ENCODE data around the gene PARD3B. TPM values are rescaled to one million over a fixed set of nuclear protein-coding genes. Genes with fewer than 3 reads are reported as not detected.

Gene PARD3B
- total and polyA plus RNA-seq, 10 of the 15 experiments (the other 5 are each of a cell fraction or from before 2014, with no cell fraction given) = 0.01 to 0.54 (median 0.07) TPM; not detected in 7

GRCh38 chr2:205474741-205475415 is 929.6 kb downstream of the PARD3B start (continued):
- TF ChIP-seq, protein P1, sequence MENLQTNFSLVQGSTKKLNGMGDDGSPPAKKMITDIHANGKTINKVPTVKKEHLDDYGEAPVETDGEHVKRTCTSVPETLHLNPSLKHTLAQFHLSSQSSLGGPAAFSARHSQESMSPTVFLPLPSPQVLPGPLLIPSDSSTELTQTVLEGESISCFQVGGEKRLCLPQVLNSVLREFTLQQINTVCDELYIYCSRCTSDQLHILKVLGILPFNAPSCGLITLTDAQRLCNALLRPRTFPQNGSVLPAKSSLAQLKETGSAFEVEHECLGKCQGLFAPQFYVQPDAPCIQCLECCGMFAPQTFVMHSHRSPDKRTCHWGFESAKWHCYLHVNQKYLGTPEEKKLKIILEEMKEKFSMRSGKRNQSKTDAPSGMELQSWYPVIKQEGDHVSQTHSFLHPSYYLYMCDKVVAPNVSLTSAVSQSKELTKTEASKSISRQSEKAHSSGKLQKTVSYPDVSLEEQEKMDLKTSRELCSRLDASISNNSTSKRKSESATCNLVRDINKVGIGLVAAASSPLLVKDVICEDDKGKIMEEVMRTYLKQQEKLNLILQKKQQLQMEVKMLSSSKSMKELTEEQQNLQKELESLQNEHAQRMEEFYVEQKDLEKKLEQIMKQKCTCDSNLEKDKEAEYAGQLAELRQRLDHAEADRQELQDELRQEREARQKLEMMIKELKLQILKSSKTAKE (IDR thresholded peaks at IDR 0.05; ENCODE audit: low read depth, poor library complexity, severe bottlenecking) = no peak
- TF ChIP-seq, protein P2, sequence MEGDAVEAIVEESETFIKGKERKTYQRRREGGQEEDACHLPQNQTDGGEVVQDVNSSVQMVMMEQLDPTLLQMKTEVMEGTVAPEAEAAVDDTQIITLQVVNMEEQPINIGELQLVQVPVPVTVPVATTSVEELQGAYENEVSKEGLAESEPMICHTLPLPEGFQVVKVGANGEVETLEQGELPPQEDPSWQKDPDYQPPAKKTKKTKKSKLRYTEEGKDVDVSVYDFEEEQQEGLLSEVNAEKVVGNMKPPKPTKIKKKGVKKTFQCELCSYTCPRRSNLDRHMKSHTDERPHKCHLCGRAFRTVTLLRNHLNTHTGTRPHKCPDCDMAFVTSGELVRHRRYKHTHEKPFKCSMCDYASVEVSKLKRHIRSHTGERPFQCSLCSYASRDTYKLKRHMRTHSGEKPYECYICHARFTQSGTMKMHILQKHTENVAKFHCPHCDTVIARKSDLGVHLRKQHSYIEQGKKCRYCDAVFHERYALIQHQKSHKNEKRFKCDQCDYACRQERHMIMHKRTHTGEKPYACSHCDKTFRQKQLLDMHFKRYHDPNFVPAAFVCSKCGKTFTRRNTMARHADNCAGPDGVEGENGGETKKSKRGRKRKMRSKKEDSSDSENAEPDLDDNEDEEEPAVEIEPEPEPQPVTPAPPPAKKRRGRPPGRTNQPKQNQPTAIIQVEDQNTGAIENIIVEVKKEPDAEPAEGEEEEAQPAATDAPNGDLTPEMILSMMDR (IDR thresholded peaks at IDR 0.05 in 2 of 3, conservative IDR thresholded peaks at IDR 0.05 in 1 of 3; ENCODE audit: control insufficient read depth in 2 of 3, extremely low read depth in 1 of 3, insufficient read depth in 1 of 3, low read depth in 3 of 3, low read length in 3 of 3) = no peak
- TF ChIP-seq ASH2L (IDR thresholded peaks at IDR 0.05; ENCODE audit: borderline replicate concordance, low read depth) (no peak), SRF (IDR thresholded peaks at IDR 0.05; ENCODE audit: low read depth in 2 of 2, low read length in 2 of 2) (no peak)

GRCh38 chr2:205475416-205475768 is 930.1 kb downstream of the PARD3B start:
- ATAC-seq (no peak), FAIRE-seq (no peak), DNase-seq (ENCODE audit: low read depth, low spot score) (no peak)
- in situ Hi-C loops (cut with MboI) (no loop called here), intact Hi-C loops (cut with micrococcal nuclease; ENCODE audit: unreplicated experiment) (no loop called here)
- no peaks in the 10 kb centered on the region for H3K79me2 ChIP-seq (ENCODE audit: control insufficient read depth, insufficient read depth, low read length)
- H3K4me3 ChIP-seq = no peak overlapping the region
- WGBS (ENCODE audit: insufficient coverage, insufficient replicate concordance, low lambda C conversion rate, missing lambda C conversion rate) = 17% methylated on average over 3 of the region's 3 CpGs
- ChIA-PET SMC1A (ENCODE audit: uncharacterized antibody, unreplicated experiment) (no interaction called here), RAD21 (ENCODE audit: unreplicated experiment) (no interaction called here), CTCF (interaction anchor here (0.9 to 1.6 kb wide), 2 partner anchors 9 to 10 kb away, joined by 3 to 4 read pairs; no protein-coding TSS in a partner anchor), POLR2A (no interaction called here)
- H3K4me1 ChIP-seq (ENCODE audit: control insufficient read depth, insufficient read depth, low read length) = no peaks in the 10 kb centered on the region
- H3K9me3 ChIP-seq (replicated peaks; ENCODE audit: control insufficient read depth, insufficient read depth, low read length) = no peaks in the 10 kb centered on the region
- peaks cover 1 to 3% of the 10 kb centered on the region in 2 experiments; a peak in 3 of 4 replicates for H3K27me3 ChIP-seq (replicated peaks in 1 of 2; ENCODE audit: control insufficient read depth in 2 of 2, insufficient read depth in 2 of 2, low read length in 1 of 2)
- no peak for TF ChIP-seq NBN (IDR thresholded peaks at IDR 0.05)
- TF ChIP-seq ASH2L (IDR thresholded peaks at IDR 0.05; ENCODE audit: borderline replicate concordance, low read depth) = no peak
- no peak for TF ChIP-seq TCF12 (IDR thresholded peaks at IDR 0.05; ENCODE audit: low read depth, low read length)
- no peak for TF ChIP-seq IKZF2 (IDR thresholded peaks at IDR 0.05)
- no peak for TF ChIP-seq TCF7 (IDR thresholded peaks at IDR 0.05; ENCODE audit: borderline replicate concordance)
- TF ChIP-seq SIN3A (IDR thresholded peaks at IDR 0.05; ENCODE audit: low read depth, low read length) = no peak
- no peak for TF ChIP-seq POU2F2 (IDR thresholded peaks at IDR 0.05; ENCODE audit: borderline replicate concordance, low read depth, low read length)
- no peak for TF ChIP-seq CHD1 (IDR thresholded peaks at IDR 0.05; ENCODE audit: low read depth, low read length)
- H3K27ac ChIP-seq (ENCODE audit: control insufficient read depth, insufficient read depth) = no peak overlapping the region
- H3K36me3 ChIP-seq (ENCODE audit: control insufficient read depth in 2 of 2, insufficient read depth in 2 of 2, low read length in 1 of 2) = no peaks in the 10 kb centered on the region
- no peak overlapping the region for H2AFZ ChIP-seq (ENCODE audit: control insufficient read depth, low read depth, low read length)
- BruUV-seq (replicated peaks) = no TSS peak
- H3K9ac ChIP-seq (ENCODE audit: control insufficient read depth, insufficient read depth, low read length) = no peak overlapping the region
- H4K20me1 ChIP-seq (ENCODE audit: control insufficient read depth, insufficient read depth) = no peaks in the 10 kb centered on the region
- H3K4me2 ChIP-seq (ENCODE audit: control insufficient read depth, insufficient read depth) = no peak overlapping the region
